ENCODE data around the gene CIDEA. TPM values are rescaled to one million over a fixed set of nuclear protein-coding genes. Genes with fewer than 3 reads are reported as not detected.
A peak's percentile ranks its signal among the peaks of the same experiment; 100 is the strongest.

The CIDEA gene
- total and polyA plus RNA-seq, 2 donors (not counting 1 experiment from before 2014, with no cell fraction given): 0.12 to 1.7 TPM

DNA sequence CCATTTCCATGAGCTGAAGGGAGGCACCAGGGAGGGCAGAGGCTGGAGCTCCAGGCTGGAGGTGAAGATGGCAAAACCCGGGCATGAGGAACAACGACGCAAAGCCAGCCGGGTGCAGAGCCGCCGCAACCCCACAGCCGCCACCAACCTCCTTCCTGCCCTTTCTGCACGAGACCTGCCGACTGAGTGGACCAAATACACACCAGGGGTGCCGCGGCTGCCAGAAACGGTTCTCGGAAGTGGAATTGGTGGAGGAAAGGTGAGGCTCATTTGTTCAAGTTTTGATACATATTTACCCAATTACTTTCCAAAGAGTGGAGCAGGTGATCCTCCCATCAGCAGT, 8.4 kb upstream of the CIDEA start:
- Histone ChIP-seq H3K4me2 (ENCODE audit: extremely low read depth, insufficient read depth, low read length) (no peak overlapping the region), H3K36me3 (ENCODE audit: control insufficient read depth, insufficient read depth, low read length) (no peaks in the 10 kb centered on the region), H3K79me2 (ENCODE audit: control insufficient read depth, insufficient read depth, low read length) (no peaks in the 10 kb centered on the region), H3K4me3 (replicated peaks in 1 of 4; ENCODE audit: control extremely low read depth in 1 of 4, insufficient read depth in 1 of 4, low read depth in 3 of 4, low read length in 4 of 4) (no peak overlapping the region), H3K9ac (ENCODE audit: insufficient read depth, low read length) (no peak overlapping the region), H2AFZ (ENCODE audit: low read length) (no peak overlapping the region), H3K4me1 (ENCODE audit: control insufficient read depth, extremely low read depth, insufficient read depth, low read length) (no peaks in the 10 kb centered on the region), H4K20me1 (ENCODE audit: control insufficient read depth, extremely low read depth, insufficient read depth, low read length) (no peaks in the 10 kb centered on the region), H3K27ac (ENCODE audit: insufficient read depth, low read length) (no peak overlapping the region), H3K27me3 (ENCODE audit: control insufficient read depth, insufficient read depth, low read length) (peaks cover 6% of the 10 kb centered on the region), H3K9me3 (ENCODE audit: control insufficient read depth, insufficient read depth, low read depth, low read length) (no peaks in the 10 kb centered on the region)
- no peak for TF ChIP-seq EZH2 (IDR thresholded peaks at IDR 0.05; ENCODE audit: low read length, missing control alignments)
- TF ChIP-seq, protein P1, sequence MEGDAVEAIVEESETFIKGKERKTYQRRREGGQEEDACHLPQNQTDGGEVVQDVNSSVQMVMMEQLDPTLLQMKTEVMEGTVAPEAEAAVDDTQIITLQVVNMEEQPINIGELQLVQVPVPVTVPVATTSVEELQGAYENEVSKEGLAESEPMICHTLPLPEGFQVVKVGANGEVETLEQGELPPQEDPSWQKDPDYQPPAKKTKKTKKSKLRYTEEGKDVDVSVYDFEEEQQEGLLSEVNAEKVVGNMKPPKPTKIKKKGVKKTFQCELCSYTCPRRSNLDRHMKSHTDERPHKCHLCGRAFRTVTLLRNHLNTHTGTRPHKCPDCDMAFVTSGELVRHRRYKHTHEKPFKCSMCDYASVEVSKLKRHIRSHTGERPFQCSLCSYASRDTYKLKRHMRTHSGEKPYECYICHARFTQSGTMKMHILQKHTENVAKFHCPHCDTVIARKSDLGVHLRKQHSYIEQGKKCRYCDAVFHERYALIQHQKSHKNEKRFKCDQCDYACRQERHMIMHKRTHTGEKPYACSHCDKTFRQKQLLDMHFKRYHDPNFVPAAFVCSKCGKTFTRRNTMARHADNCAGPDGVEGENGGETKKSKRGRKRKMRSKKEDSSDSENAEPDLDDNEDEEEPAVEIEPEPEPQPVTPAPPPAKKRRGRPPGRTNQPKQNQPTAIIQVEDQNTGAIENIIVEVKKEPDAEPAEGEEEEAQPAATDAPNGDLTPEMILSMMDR (conservative IDR thresholded peaks at IDR 0.05 in 1 of 2, IDR thresholded peaks at IDR 0.05 in 1 of 2; ENCODE audit: low read depth in 1 of 2, low read length in 2 of 2): no peak
- DNase-seq (ENCODE audit: low read depth in 2 of 2): no peak

DNA sequence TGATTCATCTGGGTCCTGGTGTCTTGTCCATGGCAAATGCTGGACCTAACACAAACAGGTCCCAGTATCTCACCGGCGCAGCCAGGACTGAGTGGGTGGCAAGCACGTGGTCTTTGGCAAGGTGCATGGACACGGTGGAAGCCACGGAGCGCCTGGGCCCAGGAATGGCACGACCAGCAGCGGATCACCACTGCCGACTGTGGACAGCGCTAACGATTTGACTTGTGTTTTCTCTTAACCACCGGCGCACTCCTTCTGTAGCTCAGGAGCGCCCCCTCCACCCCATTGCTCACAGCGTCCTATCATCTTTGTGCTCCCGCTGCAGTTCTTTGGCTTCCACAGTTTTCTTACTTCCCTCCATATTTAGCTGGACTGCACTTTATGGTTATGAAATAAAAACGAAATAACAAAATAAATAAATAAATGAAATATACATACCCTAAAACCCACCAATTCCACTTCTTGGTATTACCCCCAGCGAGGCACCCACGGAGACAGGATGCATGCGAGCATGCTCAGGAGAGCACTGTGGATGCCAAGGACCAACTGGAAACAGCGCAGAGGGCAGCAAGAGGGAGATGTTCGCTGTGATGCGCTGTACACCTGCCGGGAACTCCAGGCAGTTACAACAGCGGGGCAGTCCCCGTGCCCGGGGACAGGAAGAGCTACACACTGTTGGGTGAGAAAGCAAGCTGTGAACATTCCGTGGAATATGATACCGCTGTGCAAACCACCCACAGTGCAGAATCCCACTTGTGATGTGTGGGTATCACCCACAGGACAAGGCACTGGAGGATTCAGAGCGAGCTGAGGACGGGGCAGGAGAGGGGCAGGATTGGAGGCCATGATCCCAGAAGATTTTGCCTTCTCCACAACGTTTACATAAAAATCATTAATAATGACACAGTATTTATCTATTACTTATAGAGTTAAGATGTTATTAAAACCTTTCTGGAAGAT, 7.0 kb upstream of the CIDEA start:
- Histone ChIP-seq H3K79me2 (ENCODE audit: control insufficient read depth, insufficient read depth, low read length) (no peaks in the 10 kb centered on the region), H3K27ac (ENCODE audit: insufficient read depth, low read length) (no peak overlapping the region), H2AFZ (ENCODE audit: low read length) (no peak overlapping the region), H3K4me1 (ENCODE audit: control insufficient read depth, extremely low read depth, insufficient read depth, low read length) (no peaks in the 10 kb centered on the region), H3K27me3 (ENCODE audit: control insufficient read depth, insufficient read depth, low read length) (peaks cover 15% of the 10 kb centered on the region), H3K9ac (ENCODE audit: insufficient read depth, low read length) (no peak overlapping the region), H3K9me3 (ENCODE audit: control insufficient read depth, insufficient read depth, low read depth, low read length) (no peaks in the 10 kb centered on the region), H3K4me2 (ENCODE audit: extremely low read depth, insufficient read depth, low read length) (no peak overlapping the region), H4K20me1 (ENCODE audit: control insufficient read depth, extremely low read depth, insufficient read depth, low read length) (no peaks in the 10 kb centered on the region), H3K36me3 (ENCODE audit: control insufficient read depth, insufficient read depth, low read length) (no peaks in the 10 kb centered on the region), H3K4me3 (replicated peaks in 1 of 4; ENCODE audit: control extremely low read depth in 1 of 4, insufficient read depth in 1 of 4, low read depth in 3 of 4, low read length in 4 of 4) (no peak overlapping the region)
- TF ChIP-seq, protein P1 (conservative IDR thresholded peaks at IDR 0.05 in 1 of 2, IDR thresholded peaks at IDR 0.05 in 1 of 2; ENCODE audit: low read depth in 1 of 2, low read length in 2 of 2): peak in 1 of 2 donors; percentile 35
- no peak for TF ChIP-seq EZH2 (IDR thresholded peaks at IDR 0.05; ENCODE audit: low read length, missing control alignments)
- peak in 1 of 2 donors; percentile 25 for DNase-seq (ENCODE audit: low read depth in 2 of 2)

DNA sequence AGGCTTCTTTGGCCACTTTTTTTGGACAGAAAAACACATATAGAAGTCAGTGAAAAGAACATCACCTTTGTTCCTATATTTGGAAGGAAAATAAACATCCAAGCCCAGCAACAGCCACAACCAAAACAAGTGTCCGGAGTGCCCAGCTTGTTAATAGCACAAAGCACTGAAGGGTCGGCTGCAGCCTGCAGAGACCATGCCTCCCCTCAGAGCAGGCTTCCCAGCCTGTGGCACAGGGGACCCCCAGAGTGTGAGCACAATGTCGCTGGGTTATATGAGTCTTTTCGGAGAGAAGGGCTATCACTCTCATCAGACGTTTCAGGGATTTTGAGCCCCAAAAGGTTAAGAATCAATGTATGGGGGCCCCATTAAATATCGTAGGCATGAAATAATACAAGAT, 6.2 kb upstream of the CIDEA start:
- H3K27me3 ChIP-seq (ENCODE audit: control insufficient read depth, insufficient read depth, low read length): peaks cover 17% of the 10 kb centered on the region
- TF ChIP-seq EZH2 (IDR thresholded peaks at IDR 0.05; ENCODE audit: low read length, missing control alignments): no peak
- TF ChIP-seq, protein P1 (conservative IDR thresholded peaks at IDR 0.05 in 1 of 2, IDR thresholded peaks at IDR 0.05 in 1 of 2; ENCODE audit: low read depth in 1 of 2, low read length in 2 of 2): no peak
- H3K9me3 ChIP-seq (ENCODE audit: control insufficient read depth, insufficient read depth, low read depth, low read length): no peaks in the 10 kb centered on the region
- no peaks in the 10 kb centered on the region for H4K20me1 ChIP-seq (ENCODE audit: control insufficient read depth, extremely low read depth, insufficient read depth, low read length)
- no peak overlapping the region for H2AFZ ChIP-seq (ENCODE audit: low read length)
- H3K4me3 ChIP-seq (replicated peaks in 1 of 4; ENCODE audit: control extremely low read depth in 1 of 4, insufficient read depth in 1 of 4, low read depth in 3 of 4, low read length in 4 of 4): no peak overlapping the region
- no peak overlapping the region for H3K9ac ChIP-seq (ENCODE audit: insufficient read depth, low read length)
- no peaks in the 10 kb centered on the region for H3K4me1 ChIP-seq (ENCODE audit: control insufficient read depth, extremely low read depth, insufficient read depth, low read length)
- no peaks in the 10 kb centered on the region for H3K36me3 ChIP-seq (ENCODE audit: control insufficient read depth, insufficient read depth, low read length)
- no peak for DNase-seq (ENCODE audit: low read depth in 2 of 2)
- no peaks in the 10 kb centered on the region for H3K79me2 ChIP-seq (ENCODE audit: control insufficient read depth, insufficient read depth, low read length)
- no peak overlapping the region for H3K4me2 ChIP-seq (ENCODE audit: extremely low read depth, insufficient read depth, low read length)
- no peak overlapping the region for H3K27ac ChIP-seq (ENCODE audit: insufficient read depth, low read length)
